IPS-NIHi11 (cell line): ENCODE data around the gene DUS3L.
A peak's percentile ranks its signal among the peaks of the same experiment; 100 is the strongest.

ENCODE experiments used
- DNase-seq: peaks from one replicate; pipeline ENCODE4 v3.0.0; 2012; ENCODE audit warnings: mixed read lengths, low spot score

The DUS3L gene, protein sequence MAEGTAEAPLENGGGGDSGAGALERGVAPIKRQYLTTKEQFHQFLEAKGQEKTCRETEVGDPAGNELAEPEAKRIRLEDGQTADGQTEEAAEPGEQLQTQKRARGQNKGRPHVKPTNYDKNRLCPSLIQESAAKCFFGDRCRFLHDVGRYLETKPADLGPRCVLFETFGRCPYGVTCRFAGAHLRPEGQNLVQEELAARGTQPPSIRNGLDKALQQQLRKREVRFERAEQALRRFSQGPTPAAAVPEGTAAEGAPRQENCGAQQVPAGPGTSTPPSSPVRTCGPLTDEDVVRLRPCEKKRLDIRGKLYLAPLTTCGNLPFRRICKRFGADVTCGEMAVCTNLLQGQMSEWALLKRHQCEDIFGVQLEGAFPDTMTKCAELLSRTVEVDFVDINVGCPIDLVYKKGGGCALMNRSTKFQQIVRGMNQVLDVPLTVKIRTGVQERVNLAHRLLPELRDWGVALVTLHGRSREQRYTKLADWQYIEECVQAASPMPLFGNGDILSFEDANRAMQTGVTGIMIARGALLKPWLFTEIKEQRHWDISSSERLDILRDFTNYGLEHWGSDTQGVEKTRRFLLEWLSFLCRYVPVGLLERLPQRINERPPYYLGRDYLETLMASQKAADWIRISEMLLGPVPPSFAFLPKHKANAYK

DNA sequence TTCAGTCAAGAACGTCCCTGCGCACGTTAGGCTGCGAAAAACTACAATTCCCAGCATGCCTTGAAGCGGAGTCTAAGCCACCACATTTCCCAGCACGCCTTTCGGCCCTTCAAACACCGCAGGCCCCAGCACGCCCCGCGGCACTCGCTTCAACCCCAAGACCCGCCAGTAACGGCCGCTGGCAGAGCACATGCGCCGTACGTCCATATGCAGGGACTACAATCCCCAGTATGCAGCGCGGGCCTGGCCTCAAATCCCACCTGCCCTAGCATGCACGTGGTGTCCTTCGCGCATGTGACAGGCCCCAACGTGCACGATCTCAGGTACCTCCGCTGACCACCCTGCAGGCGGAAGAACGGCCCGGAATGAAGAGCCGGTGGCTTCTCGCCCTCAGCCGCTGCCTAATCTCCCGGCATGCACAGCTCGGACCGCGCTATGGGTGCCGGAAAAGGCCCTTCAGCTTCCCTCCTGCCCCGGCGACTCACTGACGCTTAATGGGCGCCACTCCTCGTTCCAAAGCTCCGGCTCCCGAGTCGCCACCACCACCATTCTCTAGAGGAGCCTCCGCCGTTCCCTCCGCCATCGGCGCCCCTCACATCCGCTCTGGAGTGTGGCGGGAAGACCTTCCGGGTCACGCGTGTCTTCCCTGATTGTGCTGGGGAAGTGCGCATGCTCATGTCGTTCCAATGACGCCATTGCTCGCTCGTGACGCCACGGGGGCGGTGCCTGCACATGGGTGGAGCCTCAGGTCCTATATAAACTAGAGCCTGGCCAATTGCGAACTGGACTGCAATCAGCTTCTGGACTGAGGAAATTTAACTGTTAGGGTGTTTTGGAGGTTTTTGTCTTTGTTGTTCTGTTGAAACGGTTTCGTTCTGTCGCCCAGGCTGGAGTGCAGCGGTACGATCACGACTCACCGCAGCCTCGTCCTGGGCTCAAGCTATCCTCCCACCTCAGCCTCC lies at the start of gene DUS3L:
Gene DUS3L, minus strand, starts transcription at position 605 of the 962 bp plus-strand sequence. Its CDS starts 22 bp downstream, at position 583.
- DNase-seq = peak; percentile 99

DNA sequence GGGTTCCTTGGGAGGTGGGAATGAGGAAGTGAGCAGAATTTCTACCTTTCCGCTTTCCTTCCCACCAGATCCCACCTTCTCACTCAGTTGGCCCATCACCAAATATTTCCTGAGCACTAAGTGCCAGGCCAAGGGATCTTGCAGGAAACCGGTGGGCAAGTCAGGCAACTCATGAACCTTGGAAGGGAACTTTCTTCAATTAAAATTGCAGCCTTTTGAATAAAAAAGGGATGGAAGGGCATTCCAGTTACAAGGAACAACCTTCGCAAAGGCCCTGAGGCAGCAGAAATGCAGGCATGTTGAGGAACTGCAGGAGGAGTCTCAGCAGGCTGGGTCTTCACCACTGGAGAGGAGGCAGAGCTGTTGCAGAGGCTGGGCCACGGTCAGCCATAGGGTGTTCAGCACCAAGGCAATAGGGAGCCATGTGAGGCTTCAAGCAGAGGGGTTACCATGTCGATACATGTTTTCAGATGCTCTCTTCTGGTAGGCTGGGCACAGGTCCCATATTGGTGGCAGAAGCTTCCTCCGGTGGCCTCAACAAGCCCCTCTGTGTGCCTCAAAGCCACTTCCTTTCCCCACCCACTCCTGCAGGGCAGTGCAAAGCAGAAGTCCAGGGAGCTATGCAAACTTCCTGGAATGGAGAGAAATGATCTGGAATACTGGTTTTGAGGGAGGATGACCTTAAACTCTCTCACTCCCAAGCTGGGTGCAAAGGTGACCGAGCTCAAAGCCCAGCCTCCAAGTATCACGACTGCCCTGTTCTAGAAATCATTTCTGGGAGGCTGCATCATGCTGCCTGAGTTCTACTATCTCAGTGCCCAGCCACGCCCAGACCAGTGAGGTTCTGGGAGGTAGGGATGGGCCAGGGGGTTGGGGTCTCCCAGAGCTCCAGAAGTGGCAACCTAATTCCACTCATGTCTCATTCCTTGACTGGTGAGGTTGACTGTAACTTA lies 48.4 kb upstream of the DUS3L start, which contains the start of gene FUT6:
Gene FUT6, minus strand, starts transcription at position 638 of the 953 bp plus-strand sequence. CDS start 7,135 bp downstream, outside the sequence.
- DNase-seq = no peak

DNA sequence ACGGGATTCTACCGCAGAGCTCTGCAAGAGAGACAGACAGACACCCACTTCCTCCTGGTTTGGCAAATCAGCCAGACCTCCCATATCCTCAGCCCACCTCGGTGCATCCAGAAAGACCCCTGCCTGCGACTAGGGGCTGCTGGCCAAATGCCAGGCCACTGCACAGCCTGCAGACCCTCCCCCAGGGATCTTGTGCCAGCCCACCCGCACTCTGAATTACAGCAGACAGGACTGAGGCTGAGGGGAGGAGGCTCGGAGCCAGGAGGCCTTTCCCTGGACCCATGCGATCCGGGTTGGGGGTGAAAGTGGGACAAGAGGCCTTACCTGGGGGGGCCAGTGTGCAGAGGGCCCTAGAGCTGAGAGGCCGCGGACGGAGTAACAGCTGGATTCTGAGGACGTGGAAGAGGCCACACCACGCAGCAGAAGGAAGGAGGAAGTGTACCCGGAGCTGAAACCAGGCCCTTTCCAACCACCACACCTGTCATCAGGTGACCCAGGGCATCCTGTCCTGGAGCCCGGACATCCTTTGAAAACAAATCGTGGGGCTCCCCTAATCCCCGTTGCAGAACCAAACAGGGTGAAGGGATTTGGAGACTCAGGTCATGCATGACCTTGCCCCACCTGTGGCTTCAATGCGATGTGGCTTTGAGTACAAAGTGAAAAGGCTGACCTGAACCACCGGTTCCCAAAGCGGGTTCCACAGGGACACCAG lies 47.5 kb upstream of the DUS3L start:
- no peak for DNase-seq

DNA sequence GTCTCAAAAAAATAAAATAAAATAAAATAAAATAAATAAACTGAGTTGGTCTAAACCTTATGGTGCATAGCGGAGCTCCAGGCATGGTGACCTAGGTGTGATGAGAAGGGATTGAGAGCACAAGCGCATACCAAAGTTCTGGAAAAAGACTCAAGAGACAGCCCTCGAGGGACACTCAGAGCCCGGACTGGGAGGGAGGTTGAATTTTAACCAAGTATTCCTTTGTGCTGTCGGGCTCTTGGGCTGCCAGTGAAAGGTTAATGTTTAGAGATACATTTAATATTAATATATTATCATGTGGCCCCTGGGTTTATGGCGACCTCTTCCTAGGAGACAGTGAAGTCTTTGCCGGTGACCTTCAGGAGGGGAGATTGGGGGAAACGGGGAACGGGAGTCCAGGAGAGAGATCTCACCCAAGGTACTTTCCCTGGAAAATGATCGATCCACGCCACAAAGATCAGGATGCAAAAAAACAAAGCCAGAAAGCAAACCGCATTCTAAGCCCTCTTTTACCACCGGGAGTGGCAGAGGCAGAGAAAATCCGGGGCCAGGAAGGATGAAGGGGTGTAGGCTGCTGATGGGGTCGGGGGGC lies 46.9 kb upstream of the DUS3L start:
- no peak for DNase-seq

- peak; percentile 1 for DNase-seq
Measured at GRCh38 chr19:5832527-5833216, 41.7 kb upstream of the DUS3L start.

- DNase-seq = no peak
Measured at GRCh38 chr19:5832061-5832460, 41.1 kb upstream of the DUS3L start.

DNA sequence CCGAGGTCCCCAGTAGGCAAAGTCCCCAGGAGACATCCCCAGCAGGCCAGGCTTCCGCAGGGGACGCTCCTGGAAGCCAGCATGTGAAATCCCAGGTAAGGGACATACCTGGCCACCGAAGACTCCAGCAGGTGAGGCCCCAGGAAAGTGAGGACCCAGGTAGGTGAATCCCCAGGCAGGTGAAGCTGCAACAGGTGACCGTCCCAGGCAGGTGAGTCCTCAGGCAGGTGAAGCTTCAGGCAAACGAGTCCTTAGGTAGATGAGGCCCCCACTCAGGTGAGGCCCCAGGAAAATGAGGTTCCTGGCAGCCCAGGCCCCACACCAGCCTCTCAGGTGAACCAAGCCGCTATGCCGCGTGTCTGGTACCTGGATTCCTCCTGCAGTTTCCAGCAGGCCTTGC lies 40.2 kb upstream of the DUS3L start:
- no peak for DNase-seq

DNA sequence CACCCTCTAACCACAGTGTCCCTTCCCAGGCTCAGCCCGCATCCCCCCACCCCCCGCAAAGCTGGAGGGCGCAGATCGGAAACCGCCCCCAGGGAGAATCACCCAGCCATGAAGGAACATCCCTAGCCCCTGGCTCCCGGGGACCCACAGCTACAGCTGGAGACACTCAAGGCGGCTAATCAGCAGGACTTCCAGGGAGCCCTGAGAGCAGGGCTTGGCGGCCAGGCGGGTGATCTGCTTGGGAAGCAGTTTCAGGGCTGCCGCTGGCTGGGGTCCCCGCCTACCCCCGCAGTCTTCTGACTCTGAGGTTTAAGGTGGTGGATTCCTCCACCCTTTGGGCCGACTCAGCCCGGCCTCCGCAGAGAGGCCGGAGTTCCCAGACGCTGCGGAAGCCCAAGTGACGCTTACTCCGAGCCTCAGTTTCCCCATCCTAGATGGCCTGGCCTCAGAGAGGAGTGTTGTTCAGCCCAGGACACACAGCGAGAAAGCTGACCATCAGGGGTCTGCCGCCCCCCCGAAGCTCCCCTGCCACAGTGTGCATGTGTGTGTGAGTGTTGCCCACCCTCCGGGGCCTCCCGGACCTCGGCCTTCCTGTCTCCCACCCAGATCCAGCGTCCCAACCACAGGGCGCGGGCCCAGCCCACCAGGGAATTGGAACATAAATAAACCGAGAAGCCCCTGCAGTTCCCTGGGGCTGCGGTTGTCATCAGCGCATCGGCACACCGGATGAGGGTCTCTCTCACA lies 38.8 kb upstream of the DUS3L start:
- DNase-seq = no peak

GRCh38 chr19:5828661-5829566 lies 38.0 kb upstream of the DUS3L start:
- DNase-seq = peak; percentile 85

GRCh38 chr19:5827891-5828660 lies 37.1 kb upstream of the DUS3L start:
- DNase-seq = peak; percentile 97

DNA sequence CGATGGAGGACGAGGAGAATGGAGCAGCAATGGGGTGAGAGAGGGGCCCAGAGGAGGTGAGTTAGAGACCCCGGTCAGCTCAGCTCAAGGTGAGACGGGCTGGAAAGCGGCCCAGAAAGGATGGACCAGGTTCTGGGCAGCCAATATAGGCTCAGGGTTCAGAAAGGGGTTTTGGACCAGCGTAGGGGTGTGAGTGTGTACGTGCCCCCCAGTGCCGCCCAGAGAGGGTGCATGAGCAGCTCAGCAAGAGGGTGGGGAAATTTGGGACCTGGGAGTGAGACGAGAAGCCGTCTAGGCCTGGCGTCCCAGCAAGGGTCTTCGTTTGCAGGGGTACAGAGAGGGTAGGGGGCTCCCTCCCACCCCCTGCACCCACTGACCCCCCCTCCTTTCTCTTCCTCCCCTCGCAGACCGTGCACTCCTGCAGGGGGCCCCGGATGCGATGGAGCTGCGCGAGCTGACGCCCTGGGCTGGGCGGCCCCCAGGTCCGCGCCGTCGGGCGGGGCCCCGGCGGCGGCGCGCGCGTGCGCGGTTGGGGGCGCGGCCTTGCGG lies 36.5 kb upstream of the DUS3L start:
- no peak for DNase-seq

GRCh38 chr19:5826531-5827341 lies 35.8 kb upstream of the DUS3L start:
- peak; percentile 68 for DNase-seq

GRCh38 chr19:5825178-5825577 lies 34.2 kb upstream of the DUS3L start:
- no peak for DNase-seq

GRCh38 chr19:5824751-5825150 lies 33.8 kb upstream of the DUS3L start:
- no peak for DNase-seq

DNA sequence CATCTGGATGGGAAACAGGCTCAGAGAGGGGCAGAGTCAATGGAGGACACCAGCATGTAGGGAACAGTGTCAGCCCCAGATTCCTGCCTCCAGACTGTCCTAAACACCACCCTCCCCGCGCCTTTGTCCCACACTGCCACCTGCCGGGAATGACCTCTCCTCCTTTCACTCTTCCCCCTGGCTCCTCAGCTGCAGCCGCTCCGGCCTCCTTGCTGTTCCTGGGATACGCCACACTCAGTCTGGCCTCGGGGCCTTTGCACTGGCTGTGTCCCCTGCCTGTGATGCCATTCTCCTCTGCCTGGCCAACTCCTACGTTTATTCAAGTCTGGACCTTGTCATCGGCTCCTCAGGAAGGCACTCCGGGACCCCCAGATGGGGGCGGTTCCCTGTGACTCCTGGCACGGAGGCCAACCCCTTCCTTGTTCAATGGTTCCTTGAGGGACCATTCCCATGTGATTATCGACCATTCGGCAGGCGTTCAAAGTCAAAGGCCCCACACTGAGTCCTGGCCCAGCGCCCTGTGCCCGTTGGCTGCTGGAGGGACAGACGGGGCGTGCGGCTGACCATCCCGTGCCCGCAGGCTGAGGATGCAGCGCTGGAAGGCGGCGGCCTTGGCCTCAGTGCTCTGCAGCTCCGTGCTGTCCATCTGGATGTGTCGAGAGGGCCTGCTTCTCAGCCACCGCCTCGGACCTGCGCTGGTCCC lies 32.8 kb upstream of the DUS3L start:
- DNase-seq = no peak
